HK-2 (cell line): ENCODE results near the gene RPP40.
"Not testable (repeated sequence)": the region's sequence is repeated elsewhere in the genome, so short reads cannot be mapped to it uniquely, and the experiment has no call there.

ENCODE experiments used
- DNase-seq: peaks from one replicate; pipeline ENCODE4 v3.0.0-alpha.2; 2018; ENCODE audit not compliant: unreplicated experiment

Gene RPP40

DNA sequence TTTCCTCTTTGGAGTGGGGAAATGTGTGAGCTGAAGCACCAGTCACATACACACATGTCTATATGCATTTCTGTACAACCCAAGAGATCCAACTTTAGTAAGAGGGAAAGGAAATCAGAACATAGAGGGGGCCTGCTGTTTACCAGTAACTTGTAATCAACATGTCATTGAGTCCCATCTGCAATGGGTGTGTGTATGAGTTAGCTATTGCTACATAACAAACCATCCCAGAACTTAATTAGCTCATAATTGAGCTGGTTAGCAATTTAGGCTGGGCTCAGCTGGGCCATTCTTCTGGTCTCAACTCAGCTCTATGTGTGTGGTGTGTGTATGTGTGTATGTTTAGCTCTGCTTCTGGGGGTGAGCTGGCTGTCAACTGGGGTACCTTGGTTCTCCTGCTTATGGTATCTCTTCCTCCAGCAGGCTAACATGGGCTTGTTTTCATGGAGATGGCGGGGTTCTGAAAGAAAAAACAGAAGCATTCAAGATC is 10.3 kb upstream of the RPP40 start:
- no peak for DNase-seq

DNA sequence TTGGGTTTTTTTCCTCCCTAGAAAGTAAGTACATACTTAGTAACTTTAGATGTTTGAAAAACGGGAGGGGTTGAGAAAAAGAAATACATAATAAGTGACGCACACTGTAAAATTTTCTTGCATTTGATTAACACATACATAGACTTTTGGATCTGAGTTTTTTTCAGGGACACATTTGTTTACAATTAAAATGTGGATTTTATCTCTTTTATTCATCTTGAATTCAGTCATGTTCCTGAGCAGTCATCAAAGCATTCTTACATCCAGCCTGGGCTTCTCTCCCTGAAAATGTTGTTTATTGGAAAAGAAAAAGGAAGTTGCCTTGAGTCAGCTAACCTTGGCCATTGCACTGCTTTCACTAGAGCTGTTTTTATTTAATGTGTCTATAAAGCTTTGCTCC is 8.7 kb upstream of the RPP40 start:
- no peak for DNase-seq

DNA sequence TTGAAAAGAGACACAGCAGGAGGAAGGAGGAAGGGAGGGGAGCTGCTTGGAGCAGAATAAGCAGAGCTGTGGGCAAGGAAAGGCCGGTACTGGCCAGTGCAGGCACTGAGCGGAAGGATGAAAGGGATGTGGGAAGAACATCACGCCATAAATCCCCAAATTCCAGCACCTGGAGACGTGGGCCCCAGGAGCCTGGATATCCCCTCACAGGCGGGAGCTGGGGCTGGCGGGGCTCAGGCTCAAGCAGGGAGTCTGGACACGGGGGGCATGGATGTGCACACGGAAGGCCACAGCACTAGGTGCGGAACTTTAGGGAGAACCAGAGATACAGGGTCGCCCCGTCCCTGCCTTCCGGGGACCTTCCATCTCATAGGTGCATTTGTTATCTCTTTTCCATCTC is 7.5 kb upstream of the RPP40 start:
- no peak for DNase-seq

DNA sequence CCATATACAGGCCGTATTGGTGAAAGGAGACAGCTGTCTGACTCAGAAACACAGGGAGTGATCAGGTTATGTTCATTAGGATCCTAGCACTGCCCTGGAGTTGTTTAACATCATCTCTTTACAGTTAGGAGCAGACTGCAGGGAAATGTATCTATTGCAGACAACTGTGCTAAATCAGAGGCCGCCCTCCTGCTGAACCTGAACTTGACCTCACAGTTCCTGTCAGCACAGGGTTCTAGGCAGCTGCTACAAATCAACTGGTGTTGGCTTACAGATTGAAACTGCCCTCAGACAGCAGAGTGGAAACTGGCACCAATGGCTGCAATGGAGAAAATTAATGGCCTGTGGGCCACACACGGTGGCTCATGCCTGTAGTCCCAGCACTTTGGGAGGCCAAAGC is 3.7 kb upstream of the RPP40 start:
- no peak for DNase-seq

DNA sequence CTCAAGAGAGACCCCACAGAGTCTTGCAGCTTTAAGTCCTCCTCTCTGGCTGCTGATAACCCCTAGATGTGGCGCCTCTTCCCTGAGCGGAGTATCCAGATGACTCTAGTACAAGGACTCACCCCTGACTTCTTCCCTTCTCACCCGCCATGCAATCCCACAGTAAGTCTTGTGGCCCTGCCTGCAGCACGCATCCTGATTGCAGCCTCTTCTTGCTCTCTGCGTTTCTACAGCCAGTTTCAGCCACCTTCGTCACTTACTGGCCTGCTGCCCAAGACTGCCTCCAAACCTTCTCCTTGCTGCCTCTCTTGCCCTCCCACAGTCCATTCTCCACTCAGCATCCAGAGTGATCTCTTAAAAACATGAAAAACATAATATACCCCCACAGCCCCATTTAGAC is 2.4 kb upstream of the RPP40 start:
- DNase-seq = no peak

DNA sequence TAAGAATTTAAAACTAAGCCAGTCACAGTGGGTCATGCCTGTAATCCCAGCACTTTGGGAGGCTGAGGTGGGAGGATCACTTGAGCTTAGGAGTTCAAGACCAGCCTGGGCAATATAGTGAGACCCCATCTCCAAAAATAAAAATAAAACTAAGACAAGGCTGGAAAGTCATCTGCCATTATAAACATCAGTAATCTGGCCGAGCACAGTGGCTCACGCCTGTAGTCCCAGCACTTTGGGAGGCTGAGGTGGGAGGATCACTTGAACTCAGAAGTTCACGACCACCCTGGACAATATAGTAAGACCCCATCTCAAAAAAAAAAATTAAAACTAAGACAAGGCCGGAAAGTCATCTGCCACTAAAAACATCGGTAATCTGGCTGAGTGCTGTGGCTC is 1.2 kb upstream of the RPP40 start:
- DNase-seq = not testable (repeated sequence)

DNA sequence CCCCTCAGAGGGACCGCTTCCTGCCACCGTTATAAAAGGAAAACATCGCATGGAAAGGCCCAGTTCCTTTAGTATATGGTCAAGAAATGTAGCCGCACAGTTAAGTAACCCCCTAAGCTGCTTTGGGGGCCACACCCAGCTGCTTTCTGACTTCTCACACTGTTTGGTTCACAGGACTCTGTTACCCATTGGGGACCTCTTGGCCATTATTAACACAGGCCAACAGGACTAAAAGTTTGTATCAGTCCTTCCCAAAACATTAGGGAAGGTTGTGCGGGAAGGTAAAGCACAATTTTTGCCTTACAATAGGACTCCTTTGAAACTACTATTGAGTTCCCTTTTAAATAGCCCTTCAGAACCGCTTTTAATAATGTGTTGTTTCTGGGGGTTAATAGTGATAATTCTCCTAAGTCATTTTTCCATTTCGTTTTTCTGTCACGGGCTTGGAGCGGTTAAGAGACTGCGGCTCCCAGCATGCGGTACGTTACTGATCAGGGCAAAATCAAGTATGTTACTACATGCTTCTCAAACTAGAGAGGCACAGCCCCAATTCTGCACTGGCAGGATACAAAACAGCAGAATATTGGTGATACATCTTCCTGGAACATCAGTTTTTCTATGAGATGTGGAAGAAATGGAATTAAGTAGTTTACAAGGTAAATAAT is 668 bp upstream of the RPP40 start:
- no peak for DNase-seq

DNA sequence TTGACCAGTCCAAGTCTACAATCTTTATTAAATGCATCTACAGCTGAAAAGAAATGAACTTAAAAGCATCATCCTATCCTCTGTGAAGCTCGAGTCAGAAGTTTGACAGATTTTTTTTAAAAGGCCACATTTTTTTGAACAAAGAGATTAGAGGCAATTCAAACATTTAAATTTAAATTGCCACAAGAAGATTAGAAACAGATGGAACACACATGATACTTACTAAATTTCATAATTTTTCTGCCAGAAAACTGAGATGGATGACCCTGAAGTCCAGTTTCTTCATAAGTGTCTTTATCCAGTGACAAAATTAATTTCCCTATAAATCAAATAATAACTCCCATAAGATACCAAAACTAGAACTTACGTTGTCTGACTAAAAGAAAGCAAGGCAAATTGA is 4.3 kb downstream of the RPP40 start:
- DNase-seq = no peak

DNA sequence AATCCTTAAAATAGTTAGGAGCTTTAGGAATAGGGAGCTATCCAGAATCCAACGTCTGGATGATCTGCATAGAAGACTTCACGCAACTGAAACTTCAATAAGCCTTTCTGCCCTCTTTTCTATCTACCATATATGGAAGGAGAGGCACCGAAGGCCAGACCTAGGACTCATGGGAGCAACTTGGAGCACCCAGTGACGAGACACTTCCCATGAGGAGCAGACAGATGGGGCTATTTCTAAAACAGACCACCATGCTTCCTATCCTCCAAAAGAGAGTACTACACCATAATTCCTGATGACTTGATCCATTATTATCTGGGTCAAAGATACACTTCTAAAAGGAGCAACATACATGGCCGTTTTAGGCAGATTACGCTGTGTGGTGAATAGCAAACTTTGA is 6.0 kb downstream of the RPP40 start:
- no peak for DNase-seq

DNA sequence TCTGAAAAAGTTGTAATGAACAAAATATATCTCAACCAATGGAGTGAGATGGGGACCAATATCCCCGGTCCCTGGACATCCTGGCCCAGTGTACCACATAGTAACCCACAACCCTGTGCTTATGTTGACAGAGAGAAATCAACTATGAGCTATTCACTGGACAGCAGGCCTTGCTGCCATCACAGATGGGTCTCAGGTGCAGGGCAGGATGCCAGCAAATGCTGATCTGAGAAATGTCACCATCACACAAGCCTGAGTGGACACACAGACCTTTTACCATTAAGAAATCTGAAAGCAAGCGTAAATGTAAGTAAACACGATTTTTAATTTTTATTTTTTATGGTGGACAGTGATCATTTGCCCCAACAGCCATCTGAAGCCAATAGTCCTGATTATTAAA is 9.1 kb downstream of the RPP40 start:
- no peak for DNase-seq

DNA sequence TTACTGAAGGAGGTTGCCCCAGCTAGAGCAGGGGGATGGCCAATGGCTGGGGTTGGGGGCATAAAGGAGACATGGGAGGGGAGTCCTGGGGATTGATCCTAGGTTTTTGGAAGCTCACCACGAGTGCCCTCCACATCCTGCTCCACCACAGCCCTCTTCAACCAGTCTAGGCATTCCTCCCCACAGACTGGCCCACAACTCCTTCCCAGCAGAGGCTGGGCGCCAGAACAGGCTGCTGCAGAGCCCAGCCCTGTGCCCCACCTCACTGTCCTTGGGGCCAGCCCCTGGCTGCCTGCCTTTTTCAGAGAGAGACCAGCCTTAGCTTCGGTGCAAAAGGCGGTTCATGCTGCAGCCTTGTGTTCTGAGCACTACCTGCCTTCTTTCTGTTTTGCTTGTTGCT is 16.4 kb downstream of the RPP40 start:
- DNase-seq = no peak

DNA sequence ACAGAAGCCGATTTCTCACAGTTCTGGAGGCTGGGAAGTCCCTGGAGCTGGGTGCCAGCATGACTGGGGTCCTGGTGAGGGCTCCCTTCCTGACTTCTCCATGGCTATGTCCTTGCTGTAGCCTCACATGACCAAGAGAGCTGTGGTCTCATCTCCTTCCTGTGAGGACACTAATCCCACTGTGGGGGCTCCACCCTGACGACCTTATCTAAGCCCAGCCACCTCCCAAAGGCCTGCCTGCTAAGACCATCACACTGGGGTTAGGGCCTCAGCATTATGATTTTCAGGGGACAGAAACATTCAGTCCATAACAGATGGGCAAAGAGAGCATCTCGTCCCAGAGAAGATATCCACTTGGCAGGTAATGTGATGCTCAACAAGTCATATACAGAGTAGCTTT is 16.8 kb downstream of the RPP40 start:
- no peak for DNase-seq

DNA sequence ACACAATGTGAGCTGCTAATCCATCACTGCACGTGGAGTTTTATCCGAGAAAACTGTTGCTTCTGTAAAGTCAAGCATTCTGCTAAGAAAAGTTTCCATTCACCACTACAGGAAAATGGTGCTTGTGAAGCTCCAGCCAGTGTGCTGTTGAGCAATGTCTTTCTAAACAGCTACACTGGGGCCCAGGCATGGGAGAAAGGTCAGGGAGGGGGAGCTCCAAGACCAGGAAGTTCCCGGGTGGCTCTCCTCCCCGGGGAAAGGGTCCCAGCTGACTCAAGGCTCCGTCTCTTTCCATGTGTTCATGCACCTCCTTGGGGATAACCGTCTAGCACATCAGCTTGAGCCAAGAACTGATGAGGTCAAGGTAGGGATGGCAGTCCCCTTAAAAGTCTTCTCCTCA is 20.5 kb downstream of the RPP40 start:
- DNase-seq = no peak

DNA sequence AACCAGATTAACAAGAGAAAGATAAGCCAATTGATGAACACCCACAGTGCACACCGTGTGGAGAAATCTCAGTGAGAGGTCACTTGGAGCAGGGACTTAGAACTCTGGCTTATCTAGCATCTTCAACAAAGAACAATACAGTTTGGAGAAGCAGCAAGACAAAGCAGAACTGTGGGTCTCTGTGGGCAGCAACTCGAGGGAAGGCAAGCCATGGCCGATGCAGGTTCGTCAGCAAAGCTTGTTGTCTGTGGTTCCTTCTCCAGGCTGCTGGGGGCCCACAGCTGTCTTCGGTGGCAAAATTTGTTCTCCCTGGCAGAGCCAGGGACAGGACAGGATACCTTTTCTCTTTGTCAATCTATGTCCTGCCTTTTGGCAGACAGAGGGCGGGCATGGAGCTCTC is 22.1 kb downstream of the RPP40 start:
- DNase-seq = no peak

DNA sequence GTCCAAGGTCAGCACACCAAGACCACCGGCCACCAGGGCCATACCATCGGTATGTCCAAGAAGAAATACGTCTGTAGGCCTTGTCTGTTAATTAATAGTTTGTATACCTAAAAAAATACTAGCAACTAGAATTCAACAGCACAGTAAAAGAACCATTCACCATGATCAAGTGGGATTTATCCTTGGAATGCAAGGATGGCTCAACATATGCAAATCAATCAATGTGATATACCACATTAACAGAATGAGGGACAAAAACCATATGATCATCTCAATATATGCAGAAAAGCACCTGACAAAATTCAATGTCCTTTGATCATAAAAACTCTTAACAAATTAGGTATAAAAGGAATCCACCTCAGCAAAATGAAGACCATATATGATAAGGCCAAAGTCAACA is 24.4 kb downstream of the RPP40 start:
- DNase-seq = no peak

DNA sequence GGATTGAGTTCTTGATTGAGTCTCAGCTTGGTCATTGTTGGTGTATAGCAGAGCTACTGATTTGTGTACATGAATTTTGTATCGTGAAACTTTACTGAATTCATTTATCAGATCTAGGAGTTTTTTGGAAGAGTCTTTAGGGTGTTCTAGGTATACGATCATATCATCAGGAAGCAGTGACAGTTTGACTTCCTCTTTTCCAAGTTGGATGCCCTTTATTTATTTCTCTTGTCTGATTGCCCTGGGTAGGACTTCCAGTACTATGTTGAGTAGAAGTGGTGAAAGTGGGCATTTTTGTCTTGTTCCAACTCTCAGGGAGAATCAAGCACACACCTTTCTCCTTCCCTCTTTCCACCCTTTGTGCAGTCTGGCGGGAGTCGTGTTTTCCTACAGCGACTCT is 26.4 kb downstream of the RPP40 start:
- no peak for DNase-seq

DNA sequence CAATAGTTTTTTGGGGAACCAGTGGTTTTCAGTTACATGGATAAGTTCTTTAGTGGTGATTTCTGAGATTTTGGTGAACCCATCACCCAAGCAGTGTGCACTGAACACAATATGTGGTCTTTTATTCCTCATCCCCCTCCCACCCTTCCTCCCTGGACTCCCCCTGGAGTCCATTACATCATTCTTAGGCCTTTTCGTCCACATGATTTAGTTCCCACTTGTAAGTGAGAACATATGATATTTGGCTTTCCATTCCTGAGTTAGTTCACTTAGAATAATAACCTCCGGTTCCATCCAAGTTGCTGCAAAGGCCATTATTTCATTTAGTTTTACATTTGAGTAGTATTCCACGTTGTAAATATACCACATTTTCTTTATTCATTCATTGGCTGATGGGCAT is 28.3 kb downstream of the RPP40 start:
- no peak for DNase-seq

DNA sequence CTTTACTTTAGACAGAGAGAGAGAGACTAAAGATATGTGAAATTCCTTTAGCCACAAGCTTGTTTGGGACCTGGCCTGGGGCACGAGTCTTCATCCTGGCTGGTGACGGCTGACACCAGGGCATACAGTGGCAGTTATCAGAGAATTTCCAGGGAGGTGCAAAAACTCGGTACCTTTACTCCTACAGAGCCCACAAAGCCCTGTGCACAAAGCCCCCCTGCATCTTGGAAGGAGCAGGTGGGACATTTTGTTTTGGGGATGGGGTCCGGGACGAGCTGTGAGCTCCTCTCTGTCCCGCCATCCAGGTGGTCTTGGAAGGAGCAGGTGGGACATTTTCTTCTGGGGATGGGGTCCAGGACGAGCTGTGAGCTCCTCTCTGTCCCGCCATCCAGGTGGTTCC is 28.9 kb downstream of the RPP40 start:
- no peak for DNase-seq

DNA sequence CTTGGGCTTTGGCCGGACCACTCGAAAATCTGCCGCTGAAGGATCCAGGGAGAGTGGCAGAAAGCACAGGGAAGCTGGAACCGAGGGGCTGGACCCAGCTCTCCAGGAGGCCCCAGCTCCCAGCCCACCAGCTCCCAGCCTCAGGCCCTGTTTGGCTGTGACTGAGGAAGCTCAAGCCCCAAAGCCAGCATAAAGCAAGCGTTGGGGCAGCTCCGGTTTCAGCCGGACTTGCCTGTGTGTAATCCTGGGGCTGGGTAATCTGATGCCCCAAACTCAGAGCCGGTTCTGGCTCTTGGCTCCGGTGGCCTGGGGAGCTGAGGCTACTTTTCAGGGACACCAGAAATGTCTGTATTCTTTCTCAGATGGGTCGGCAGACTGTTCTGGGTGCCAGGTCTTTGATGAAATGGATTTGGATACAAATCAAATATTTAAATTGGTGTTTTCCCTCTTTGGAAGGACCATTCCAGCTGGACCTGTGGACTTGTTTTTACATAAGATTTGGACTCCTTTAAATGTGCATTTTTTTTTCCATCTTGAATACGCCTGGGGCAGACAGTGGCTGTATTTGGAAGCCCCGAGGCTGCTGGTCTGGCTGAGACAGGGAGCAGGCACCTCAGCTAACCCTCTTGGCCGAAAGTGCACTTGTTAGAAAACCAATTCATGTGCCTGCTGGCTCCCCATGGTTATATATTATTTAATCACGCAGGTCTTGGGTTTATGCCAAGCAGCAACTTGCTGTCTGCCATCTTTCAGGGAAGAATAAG is 29.7 kb downstream of the RPP40 start:
- DNase-seq = no peak

DNA sequence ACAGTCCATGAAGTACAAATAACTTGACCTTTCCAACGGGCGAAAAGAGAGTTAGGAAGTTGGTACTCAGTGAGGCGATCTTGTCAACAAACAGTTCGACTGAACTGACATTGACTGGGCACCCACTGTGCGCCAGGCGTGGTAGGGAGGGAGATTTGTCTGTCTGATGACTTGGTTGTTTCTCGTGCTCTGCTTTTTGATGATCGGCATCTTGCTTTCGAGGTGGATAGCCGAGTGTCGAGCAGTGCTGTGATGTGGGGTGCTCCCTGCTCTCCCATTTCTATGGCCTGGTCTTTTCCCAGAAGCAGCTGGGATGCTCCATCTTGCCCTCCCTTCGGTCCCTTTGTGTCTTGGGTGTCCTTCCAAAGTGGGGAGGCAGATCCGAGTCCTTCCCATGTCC is 30.4 kb downstream of the RPP40 start:
- no peak for DNase-seq

DNA sequence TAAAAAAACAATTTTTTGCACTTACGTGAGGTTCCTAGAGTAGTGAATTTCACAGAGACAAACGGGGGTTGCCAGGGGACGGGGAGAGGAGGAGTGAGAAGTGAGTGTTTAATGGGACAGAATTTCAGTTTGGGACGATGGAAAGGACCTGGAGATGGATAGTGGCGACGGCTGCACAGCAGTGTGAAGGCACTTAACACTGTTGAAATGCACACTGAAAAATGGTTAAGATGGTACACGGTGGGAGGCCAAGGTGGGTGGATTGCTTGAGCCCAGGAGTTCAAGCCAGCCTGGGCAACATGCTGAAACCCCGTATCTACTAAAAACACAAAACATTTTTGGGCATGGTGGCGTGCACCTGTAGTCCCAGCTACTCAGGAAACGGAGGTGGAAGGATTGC is 31.4 kb downstream of the RPP40 start:
- DNase-seq = no peak

DNA sequence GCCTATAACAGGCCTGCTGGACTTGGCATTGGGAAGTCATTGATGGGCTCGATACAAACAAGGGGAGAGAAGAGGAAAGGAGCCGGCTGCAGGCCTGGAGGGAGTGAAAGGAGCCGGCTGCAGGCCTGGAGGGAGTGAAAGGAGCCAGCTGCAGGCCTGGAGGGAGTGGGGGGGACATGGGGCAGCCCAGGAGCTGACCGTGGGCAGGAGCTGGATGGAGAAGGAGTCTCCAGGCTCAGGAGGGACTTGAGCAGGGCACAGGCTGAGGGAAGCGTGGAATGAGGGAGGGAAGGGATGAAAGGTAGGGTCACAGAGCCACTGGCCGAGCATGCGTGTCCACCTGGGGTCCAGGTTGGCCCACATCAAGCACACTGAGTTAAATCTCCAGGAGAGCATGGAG is 32.0 kb downstream of the RPP40 start:
- DNase-seq = no peak

DNA sequence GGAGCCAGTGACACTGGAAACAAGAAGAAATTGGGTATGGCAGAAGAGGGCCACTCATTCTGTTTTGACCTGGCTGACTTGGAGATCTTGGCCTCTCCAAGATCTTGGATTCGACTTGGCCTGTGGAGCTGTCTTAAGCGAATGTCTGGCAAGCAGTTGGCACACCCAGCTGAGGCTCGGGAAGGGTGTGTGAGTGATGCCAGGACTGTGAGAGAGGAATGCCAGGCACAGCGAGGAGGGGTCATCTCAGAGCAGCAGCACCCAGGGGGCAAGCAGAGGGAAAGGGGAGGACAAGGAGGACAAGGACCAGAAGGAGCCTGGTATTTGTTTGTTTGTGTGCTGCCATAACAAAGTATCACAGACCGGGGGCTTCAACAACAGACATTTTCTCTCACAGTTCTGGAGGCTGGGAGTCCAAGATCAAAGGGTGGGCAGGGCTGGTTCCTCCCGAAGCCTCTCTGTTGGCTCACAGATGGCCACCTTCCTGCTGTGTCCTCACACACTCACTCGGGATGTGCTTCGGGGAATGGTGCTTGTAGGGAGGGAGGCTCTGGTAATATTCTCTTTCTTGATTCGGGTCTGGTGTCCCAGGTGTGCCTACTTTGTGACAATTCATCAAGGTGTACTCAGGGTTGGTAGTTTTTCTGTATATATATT is 33.0 kb downstream of the RPP40 start:
- DNase-seq = no peak
